ENCODE results near the gene FLT1. TPM values are rescaled to one million over a fixed set of nuclear protein-coding genes. Genes with fewer than 3 reads are reported as not detected.

The FLT1 gene
- total and polyA plus RNA-seq, 2 of the 13 experiments (the other 11 are each of a cell fraction or from before 2014, with no cell fraction given) = 0.02 TPM; not detected in 1

DNA sequence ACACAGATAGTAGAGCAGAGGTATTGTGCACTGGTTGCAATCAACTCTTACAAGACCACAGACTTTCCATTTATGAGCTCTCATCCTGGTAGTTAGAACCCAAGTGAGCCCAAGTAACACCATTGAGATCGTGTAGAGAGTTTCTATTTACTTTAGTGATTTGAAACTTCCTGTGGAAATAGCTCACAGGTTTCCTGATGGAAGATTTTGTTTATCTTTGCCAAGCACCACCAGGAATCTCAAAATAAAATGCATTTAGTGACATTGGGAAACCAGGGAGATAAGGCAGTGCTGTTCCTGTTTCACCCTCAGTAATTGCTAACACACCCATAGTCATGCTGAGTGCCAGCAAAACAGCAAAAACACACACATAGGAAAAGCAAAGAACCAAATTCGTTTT, 102.5 kb downstream of the FLT1 start:
- FAIRE-seq = no peak
- Histone ChIP-seq H3K9me3 (ENCODE audit: low read length) (no peaks in the 10 kb centered on the region), H3K4me2 (ENCODE audit: low read depth, low read length) (no peak overlapping the region), H2AFZ (ENCODE audit: low read length) (no peak overlapping the region), H3K36me3 (replicated peaks in 1 of 2; ENCODE audit: control insufficient read depth in 1 of 2, insufficient read depth in 2 of 2, low read length in 2 of 2) (no peaks in the 10 kb centered on the region), H3K79me2 (ENCODE audit: insufficient read depth, low read length) (no peaks in the 10 kb centered on the region), H3K27me3 (ENCODE audit: control insufficient read depth in 1 of 2, insufficient read depth in 2 of 2, low read length in 2 of 2) (no peaks in the 10 kb centered on the region; a peak in 1 of 5 replicates), H3K27ac (ENCODE audit: extremely low read length, insufficient read depth, low read length) (no peak overlapping the region), H3K4me1 (ENCODE audit: insufficient read depth, low read length) (0 out of 2 replicates have a peak, but pooled peaks cover 6% of the 10 kb centered on the region), H3K4me3 (replicated peaks in 1 of 3; ENCODE audit: insufficient read depth in 1 of 3, low read depth in 2 of 3, low read length in 3 of 3) (no peak overlapping the region), H3K9ac (ENCODE audit: insufficient read depth, low read depth, low read length) (no peak overlapping the region), H4K20me1 (ENCODE audit: insufficient read depth, low read length) (no peaks in the 10 kb centered on the region)
- DNase-seq (ENCODE audit: low spot score) = no peak
- CTCF ChIA-PET (ENCODE audit: low intra/inter-chr PET ratio, low total read pairs) = no interaction called here
- no peak for ATAC-seq
- intact Hi-C loops (cut with micrococcal nuclease; ENCODE audit: unreplicated experiment) (no loop called here), in situ Hi-C loops (cut with HindIII; ENCODE audit: extremely low pct_ligation_motif_present, low pct_unique_long_range_greater_than_20kb) (no loop called here)
- BruUV-seq (replicated peaks) = no TSS peak
- WGBS (ENCODE audit: low lambda C conversion rate) = 0% methylated on average over 2 of the region's 2 CpGs
- POLR2A ChIA-PET = no interaction called here
- TF ChIP-seq, protein P1, sequence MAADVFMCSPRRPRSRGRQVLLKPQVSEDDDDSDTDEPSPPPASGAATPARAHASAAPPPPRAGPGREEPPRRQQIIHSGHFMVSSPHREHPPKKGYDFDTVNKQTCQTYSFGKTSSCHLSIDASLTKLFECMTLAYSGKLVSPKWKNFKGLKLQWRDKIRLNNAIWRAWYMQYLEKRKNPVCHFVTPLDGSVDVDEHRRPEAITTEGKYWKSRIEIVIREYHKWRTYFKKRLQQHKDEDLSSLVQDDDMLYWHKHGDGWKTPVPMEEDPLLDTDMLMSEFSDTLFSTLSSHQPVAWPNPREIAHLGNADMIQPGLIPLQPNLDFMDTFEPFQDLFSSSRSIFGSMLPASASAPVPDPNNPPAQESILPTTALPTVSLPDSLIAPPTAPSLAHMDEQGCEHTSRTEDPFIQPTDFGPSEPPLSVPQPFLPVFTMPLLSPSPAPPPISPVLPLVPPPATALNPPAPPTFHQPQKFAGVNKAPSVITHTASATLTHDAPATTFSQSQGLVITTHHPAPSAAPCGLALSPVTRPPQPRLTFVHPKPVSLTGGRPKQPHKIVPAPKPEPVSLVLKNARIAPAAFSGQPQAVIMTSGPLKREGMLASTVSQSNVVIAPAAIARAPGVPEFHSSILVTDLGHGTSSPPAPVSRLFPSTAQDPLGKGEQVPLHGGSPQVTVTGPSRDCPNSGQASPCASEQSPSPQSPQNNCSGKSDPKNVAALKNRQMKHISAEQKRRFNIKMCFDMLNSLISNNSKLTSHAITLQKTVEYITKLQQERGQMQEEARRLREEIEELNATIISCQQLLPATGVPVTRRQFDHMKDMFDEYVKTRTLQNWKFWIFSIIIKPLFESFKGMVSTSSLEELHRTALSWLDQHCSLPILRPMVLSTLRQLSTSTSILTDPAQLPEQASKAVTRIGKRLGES (CRISPR knock-in tag; IDR thresholded peaks at IDR 0.05; ENCODE audit: borderline replicate concordance) = no peak
- TF ChIP-seq MYC (CRISPR knock-in tag; IDR thresholded peaks at IDR 0.05; ENCODE audit: borderline replicate concordance) = no peak
- TF ChIP-seq REXO4 (CRISPR knock-in tag; IDR thresholded peaks at IDR 0.05; ENCODE audit: borderline replicate concordance) = no peak
- no peak for TF ChIP-seq NR1H2 (CRISPR knock-in tag; IDR thresholded peaks at IDR 0.05; ENCODE audit: borderline replicate concordance, low read depth)
- TF ChIP-seq, protein P2, sequence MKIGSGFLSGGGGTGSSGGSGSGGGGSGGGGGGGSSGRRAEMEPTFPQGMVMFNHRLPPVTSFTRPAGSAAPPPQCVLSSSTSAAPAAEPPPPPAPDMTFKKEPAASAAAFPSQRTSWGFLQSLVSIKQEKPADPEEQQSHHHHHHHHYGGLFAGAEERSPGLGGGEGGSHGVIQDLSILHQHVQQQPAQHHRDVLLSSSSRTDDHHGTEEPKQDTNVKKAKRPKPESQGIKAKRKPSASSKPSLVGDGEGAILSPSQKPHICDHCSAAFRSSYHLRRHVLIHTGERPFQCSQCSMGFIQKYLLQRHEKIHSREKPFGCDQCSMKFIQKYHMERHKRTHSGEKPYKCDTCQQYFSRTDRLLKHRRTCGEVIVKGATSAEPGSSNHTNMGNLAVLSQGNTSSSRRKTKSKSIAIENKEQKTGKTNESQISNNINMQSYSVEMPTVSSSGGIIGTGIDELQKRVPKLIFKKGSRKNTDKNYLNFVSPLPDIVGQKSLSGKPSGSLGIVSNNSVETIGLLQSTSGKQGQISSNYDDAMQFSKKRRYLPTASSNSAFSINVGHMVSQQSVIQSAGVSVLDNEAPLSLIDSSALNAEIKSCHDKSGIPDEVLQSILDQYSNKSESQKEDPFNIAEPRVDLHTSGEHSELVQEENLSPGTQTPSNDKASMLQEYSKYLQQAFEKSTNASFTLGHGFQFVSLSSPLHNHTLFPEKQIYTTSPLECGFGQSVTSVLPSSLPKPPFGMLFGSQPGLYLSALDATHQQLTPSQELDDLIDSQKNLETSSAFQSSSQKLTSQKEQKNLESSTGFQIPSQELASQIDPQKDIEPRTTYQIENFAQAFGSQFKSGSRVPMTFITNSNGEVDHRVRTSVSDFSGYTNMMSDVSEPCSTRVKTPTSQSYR (CRISPR knock-in tag; IDR thresholded peaks at IDR 0.05; ENCODE audit: borderline replicate concordance) = no peak
- TF ChIP-seq TOE1 (CRISPR knock-in tag; IDR thresholded peaks at IDR 0.05) = no peak
- no peak for TF ChIP-seq MEIS2 (CRISPR knock-in tag; IDR thresholded peaks at IDR 0.05)
- no peak for TF ChIP-seq ZNF3 (CRISPR knock-in tag; IDR thresholded peaks at IDR 0.05)
- no peak for TF ChIP-seq GATA4 (IDR thresholded peaks at IDR 0.05; ENCODE audit: borderline replicate concordance, low read depth)
- TF ChIP-seq ZNF12 (CRISPR knock-in tag; IDR thresholded peaks at IDR 0.05) = no peak
- TF ChIP-seq, protein P3, sequence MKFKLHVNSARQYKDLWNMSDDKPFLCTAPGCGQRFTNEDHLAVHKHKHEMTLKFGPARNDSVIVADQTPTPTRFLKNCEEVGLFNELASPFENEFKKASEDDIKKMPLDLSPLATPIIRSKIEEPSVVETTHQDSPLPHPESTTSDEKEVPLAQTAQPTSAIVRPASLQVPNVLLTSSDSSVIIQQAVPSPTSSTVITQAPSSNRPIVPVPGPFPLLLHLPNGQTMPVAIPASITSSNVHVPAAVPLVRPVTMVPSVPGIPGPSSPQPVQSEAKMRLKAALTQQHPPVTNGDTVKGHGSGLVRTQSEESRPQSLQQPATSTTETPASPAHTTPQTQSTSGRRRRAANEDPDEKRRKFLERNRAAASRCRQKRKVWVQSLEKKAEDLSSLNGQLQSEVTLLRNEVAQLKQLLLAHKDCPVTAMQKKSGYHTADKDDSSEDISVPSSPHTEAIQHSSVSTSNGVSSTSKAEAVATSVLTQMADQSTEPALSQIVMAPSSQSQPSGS (CRISPR knock-in tag; IDR thresholded peaks at IDR 0.05) = no peak
- no peak for TF ChIP-seq RBM39 (IDR thresholded peaks at IDR 0.05; ENCODE audit: low read depth, low read length, poor library complexity, severe bottlenecking)
- TF ChIP-seq, protein P4, sequence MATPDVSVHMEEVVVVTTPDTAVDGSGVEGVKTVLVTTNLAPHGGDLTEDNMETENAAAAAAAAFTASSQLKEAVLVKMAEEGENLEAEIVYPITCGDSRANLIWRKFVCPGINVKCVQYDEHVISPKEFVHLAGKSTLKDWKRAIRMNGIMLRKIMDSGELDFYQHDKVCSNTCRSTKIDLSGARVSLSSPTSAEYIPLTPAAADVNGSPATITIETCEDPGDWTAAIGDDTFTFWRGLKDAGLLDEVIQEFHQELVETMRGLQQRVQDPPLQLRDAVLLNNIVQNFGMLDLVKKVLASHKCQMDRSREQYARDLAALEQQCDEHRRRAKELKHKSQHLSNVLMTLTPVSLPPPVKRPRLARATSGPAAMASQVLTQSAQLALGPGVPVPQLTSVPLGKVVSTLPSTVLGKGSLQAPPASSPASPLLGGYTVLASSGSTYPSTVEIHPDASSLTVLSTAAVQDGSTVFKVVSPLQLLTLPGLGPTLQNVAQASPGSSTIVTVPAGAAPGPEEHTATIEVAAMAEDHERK (CRISPR knock-in tag; IDR thresholded peaks at IDR 0.05; ENCODE audit: low read depth) = no peak
- no peak for TF ChIP-seq ZMAT3 (CRISPR knock-in tag; conservative IDR thresholded peaks at IDR 0.05)
- TF ChIP-seq SRSF4 (IDR thresholded peaks at IDR 0.05; ENCODE audit: low read depth, low read length, poor library complexity, severe bottlenecking) = no peak
- TF ChIP-seq TRIM24 (CRISPR knock-in tag; IDR thresholded peaks at IDR 0.05) = no peak
